Endodermal cell (in vitro differentiated cells): ENCODE data around the gene FAR1. TPM values are rescaled to one million over a fixed set of nuclear protein-coding genes. Genes with fewer than 3 reads are reported as not detected.

Experiments used
- DNase-seq: peaks from one replicate; pipeline ENCODE4 v3.0.0-alpha.2; 2017
- H3K27ac ChIP-seq: 2 replicates; pipeline ENCODE4 v1.5.1; 2013; ENCODE audit warnings: mild to moderate bottlenecking, low read depth, low read length, moderate library complexity
- H3K27me3 ChIP-seq: 2 replicates; pipeline ENCODE4 v1.6.1; 2013; ENCODE audit warnings: mild to moderate bottlenecking, low read length, moderate library complexity; ENCODE audit not compliant: insufficient read depth, control insufficient read depth, poor library complexity, severe bottlenecking
- H3K36me3 ChIP-seq: 2 replicates; pipeline ENCODE4 v1.7.0; 2013; ENCODE audit warnings: mild to moderate bottlenecking, low read length, moderate library complexity; ENCODE audit not compliant: control insufficient read depth, insufficient read depth
- H3K4me1 ChIP-seq: one replicate; pipeline ENCODE4 v1.7.0; 2013; ENCODE audit warnings: low read length; ENCODE audit not compliant: control insufficient read depth, insufficient read depth
- H3K4me3 ChIP-seq: 2 replicates; pipeline ENCODE4 v1.5.1; 2013; ENCODE audit warnings: mild to moderate bottlenecking, low read length, moderate library complexity
- H3K9ac ChIP-seq: 2 replicates; pipeline ENCODE4 v1.6.1; 2013; ENCODE audit warnings: mild to moderate bottlenecking, low read length, moderate library complexity; ENCODE audit not compliant: poor library complexity, severe bottlenecking; ENCODE audit errors: extremely low read depth
- H3K9me3 ChIP-seq: 2 replicates; pipeline ENCODE4 v1.6.1; 2013; ENCODE audit warnings: mild to moderate bottlenecking, low read length, moderate library complexity; ENCODE audit not compliant: control insufficient read depth
- H3K27ac Mint-ChIP-seq: 2 replicates; pipeline ENCODE4 v1.8.0; 2020; ENCODE audit warnings: mixed read lengths
- H3K27me3 Mint-ChIP-seq: 2 replicates; pipeline ENCODE4 v1.8.0; 2021; ENCODE audit warnings: mild to moderate bottlenecking, mixed read lengths; ENCODE audit not compliant: insufficient read depth
- H3K36me3 Mint-ChIP-seq: 2 replicates; pipeline ENCODE4 v1.8.0; 2020; ENCODE audit warnings: low read depth, mixed read lengths
- H3K4me1 Mint-ChIP-seq: 2 replicates; pipeline ENCODE4 v1.8.0; 2020; ENCODE audit warnings: mixed read lengths
- H3K4me3 Mint-ChIP-seq: 2 replicates; pipeline ENCODE4 v1.8.0; 2020; ENCODE audit warnings: mild to moderate bottlenecking, moderate library complexity, mixed read lengths
- H3K9me3 Mint-ChIP-seq: 2 replicates; pipeline ENCODE4 v1.8.0; 2020; ENCODE audit warnings: mild to moderate bottlenecking, mixed read lengths
- WGBS, 2 experiments: methylation state at CpG; one replicate each; pipeline versions ENCODE4 v1.1.5 to v1.1.7; 2013; ENCODE audit warnings: missing lambda C conversion rate in 2 of 2, mixed read lengths in 1 of 2; ENCODE audit not compliant: insufficient coverage in 1 of 2, insufficient read length in 1 of 2; 5-methylcytosine and 5-hydroxymethylcytosine counted together
- total RNA-seq, 2 donors: library from RNA; stranded (reverse); fragmentation: NEBNext Ultra II Directional in 1 of 2; extraction: Animal tissue kit (Norgen Biotek cat#: 25700) in 1 of 2; gene quantifications; 2 replicates in 1 of 2; 3 replicates in 1 of 2; pipeline ENCODE4 v1.2.1, GENCODE V29; 2021
- TF ChIP-seq, protein P1 (sequence below): fragments of 200-600 bp; sonication (generic); conservative IDR thresholded peaks from 2 replicates; pipeline ENCODE4 v1.5.0; 2021; ENCODE audit warnings: antibody characterized with exemption, mild to moderate bottlenecking

Gene FAR1
- total RNA-seq, 2 donors from 2014 or later = 98.3 to 98.8 TPM

- Histone ChIP-seq H3K9ac (no peak overlapping the region), H3K9me3 (peaks cover 4% of the 10 kb centered on the region), H3K27me3 (peaks cover 1% of the 10 kb centered on the region), H3K4me3 (no peak overlapping the region), H3K36me3 (no peaks in the 10 kb centered on the region), H3K27ac (no peak overlapping the region), H3K4me1 (peaks cover 4% of the 10 kb centered on the region)
- Mint-ChIP-seq H3K4me3 (no peak overlapping the region), H3K4me1 (peaks cover 41% of the 10 kb centered on the region), H3K9me3 (peaks cover 3% of the 10 kb centered on the region), H3K27me3 (peaks cover 13% of the 10 kb centered on the region), H3K27ac (peak overlapping the region; percentile 95), H3K36me3 (no peaks in the 10 kb centered on the region)
- 50% methylated on average over 1 of the region's 1 CpG; no CpG with 5 or more reads in 1 of the 2 experiments for WGBS, 2 experiments
- TF ChIP-seq, protein P1, sequence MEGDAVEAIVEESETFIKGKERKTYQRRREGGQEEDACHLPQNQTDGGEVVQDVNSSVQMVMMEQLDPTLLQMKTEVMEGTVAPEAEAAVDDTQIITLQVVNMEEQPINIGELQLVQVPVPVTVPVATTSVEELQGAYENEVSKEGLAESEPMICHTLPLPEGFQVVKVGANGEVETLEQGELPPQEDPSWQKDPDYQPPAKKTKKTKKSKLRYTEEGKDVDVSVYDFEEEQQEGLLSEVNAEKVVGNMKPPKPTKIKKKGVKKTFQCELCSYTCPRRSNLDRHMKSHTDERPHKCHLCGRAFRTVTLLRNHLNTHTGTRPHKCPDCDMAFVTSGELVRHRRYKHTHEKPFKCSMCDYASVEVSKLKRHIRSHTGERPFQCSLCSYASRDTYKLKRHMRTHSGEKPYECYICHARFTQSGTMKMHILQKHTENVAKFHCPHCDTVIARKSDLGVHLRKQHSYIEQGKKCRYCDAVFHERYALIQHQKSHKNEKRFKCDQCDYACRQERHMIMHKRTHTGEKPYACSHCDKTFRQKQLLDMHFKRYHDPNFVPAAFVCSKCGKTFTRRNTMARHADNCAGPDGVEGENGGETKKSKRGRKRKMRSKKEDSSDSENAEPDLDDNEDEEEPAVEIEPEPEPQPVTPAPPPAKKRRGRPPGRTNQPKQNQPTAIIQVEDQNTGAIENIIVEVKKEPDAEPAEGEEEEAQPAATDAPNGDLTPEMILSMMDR = no peak
- no peak for DNase-seq
Observed at GRCh38 chr11:13778345-13778744, 109.9 kb downstream of the FAR1 start.

- H3K4me1 Mint-ChIP-seq = peaks cover 39% of the 10 kb centered on the region
- no peak overlapping the region for H3K4me3 ChIP-seq
- H3K36me3 ChIP-seq = no peaks in the 10 kb centered on the region
- H3K27ac Mint-ChIP-seq = no peak overlapping the region
- H3K27me3 ChIP-seq = no peaks in the 10 kb centered on the region
- no peak overlapping the region for H3K9ac ChIP-seq
- H3K27ac ChIP-seq = no peak overlapping the region
- no peaks in the 10 kb centered on the region for H3K9me3 Mint-ChIP-seq
- peaks cover 4% of the 10 kb centered on the region for H3K27me3 Mint-ChIP-seq
- no peak for DNase-seq
- WGBS, 2 experiments = 91 to 96% methylated on average over 6 of the region's 6 CpGs
- H3K36me3 Mint-ChIP-seq = no peaks in the 10 kb centered on the region
- TF ChIP-seq, protein P1 = no peak
- no peaks in the 10 kb centered on the region for H3K9me3 ChIP-seq
- H3K4me3 Mint-ChIP-seq = no peak overlapping the region
- peaks cover 4% of the 10 kb centered on the region for H3K4me1 ChIP-seq
Observed at GRCh38 chr11:13781153-13781552, 112.7 kb downstream of the FAR1 start.

Other genes starting within 250 kb of the FAR1 start
- gene BTBD10, start 205.4 kb upstream of the FAR1 start, total RNA-seq = 10 to 100 TPM; 30.0 to 30.8 TPM
- not detected for gene PTH, start 172.7 kb upstream of the FAR1 start, total RNA-seq